Activated CD4-positive, alpha-beta T cell treated with anti-CD3 and anti-CD28 coated beads, Interleukin-2, amount 10 ng/mL, durations not matched to agents 7 days and 5 days (primary cell): Measurements from ENCODE around the gene PRAMEF18. TPM values are rescaled to one million over a fixed set of nuclear protein-coding genes. Genes with fewer than 3 reads are reported as not detected.
A peak's percentile ranks its signal among the peaks of the same experiment; 100 is the strongest.
"Not testable (repeated sequence)": the region's sequence is repeated elsewhere in the genome, so short reads cannot be mapped to it uniquely, and the experiment has no call there.

Experiments
- CTCF ChIA-PET: fragments of 350-600 bp; sonication (Branson Sonifier 250); formaldehyde crosslinking; loops from one replicate; lab custom pipeline; 2021; ENCODE audit warnings: antibody characterized with exemption; lab: Charles Lee
- POLR2A ChIA-PET: fragments of 350-600 bp; sonication (Branson Sonifier 250); formaldehyde crosslinking; loops from one replicate; lab custom pipeline; 2021; ENCODE audit warnings: antibody characterized with exemption; lab: Charles Lee
- DNase-seq: peaks from one replicate; pipeline ENCODE4 v3.0.0-alpha.2; 2020
- H3K27ac Mint-ChIP-seq: one replicate; pipeline ENCODE4 v1.8.0; 2021; ENCODE audit warnings: mild to moderate bottlenecking, moderate library complexity, mixed read lengths
- H3K27me3 Mint-ChIP-seq: one replicate; pipeline ENCODE4 v1.8.0; 2021; ENCODE audit warnings: mixed read lengths
- H3K36me3 Mint-ChIP-seq: one replicate; pipeline ENCODE4 v1.8.0; 2021; ENCODE audit warnings: low read depth, mixed read lengths
- H3K4me1 Mint-ChIP-seq: one replicate; pipeline ENCODE4 v1.8.0; 2021; ENCODE audit warnings: mixed read lengths
- H3K4me3 Mint-ChIP-seq: one replicate; pipeline ENCODE4 v1.8.0; 2021; ENCODE audit warnings: mild to moderate bottlenecking, moderate library complexity, mixed read lengths
- H3K9me3 Mint-ChIP-seq: one replicate; pipeline ENCODE4 v1.8.0; 2021; ENCODE audit warnings: mixed read lengths
- total RNA-seq, 2 experiments: library from RNA; stranded (reverse); gene quantifications; one replicate each; pipeline ENCODE4 v1.2.3, GENCODE V29; 2021

The PRAMEF18 gene
- total RNA-seq, 2 experiments from 2014 or later = not detected

DNA sequence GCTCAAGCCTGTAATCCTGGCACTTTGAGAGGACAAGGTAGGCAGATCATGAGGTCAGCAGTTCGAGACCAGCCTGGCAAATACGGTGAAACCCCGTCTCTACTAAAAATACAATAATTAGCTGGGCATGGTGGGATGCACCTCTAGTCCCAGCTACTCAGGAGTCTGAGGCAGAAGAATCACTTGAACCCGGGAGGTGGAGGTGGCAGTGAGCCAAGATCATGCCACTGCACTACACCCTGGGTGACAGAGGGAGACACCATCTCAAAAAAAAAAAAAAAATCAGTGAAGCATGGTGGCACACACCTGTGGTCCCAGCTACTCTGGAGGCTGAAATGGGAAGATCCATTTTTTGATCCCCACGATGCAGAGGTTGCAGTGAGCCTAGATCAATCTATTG lies 4.1 kb upstream of the PRAMEF18 start:
- H3K9me3 Mint-ChIP-seq, H3K36me3 Mint-ChIP-seq, H3K4me1 Mint-ChIP-seq, H3K4me3 Mint-ChIP-seq, DNase-seq, H3K27ac Mint-ChIP-seq, H3K27me3 Mint-ChIP-seq, CTCF ChIA-PET, POLR2A ChIA-PET: not testable (repeated sequence)

DNA sequence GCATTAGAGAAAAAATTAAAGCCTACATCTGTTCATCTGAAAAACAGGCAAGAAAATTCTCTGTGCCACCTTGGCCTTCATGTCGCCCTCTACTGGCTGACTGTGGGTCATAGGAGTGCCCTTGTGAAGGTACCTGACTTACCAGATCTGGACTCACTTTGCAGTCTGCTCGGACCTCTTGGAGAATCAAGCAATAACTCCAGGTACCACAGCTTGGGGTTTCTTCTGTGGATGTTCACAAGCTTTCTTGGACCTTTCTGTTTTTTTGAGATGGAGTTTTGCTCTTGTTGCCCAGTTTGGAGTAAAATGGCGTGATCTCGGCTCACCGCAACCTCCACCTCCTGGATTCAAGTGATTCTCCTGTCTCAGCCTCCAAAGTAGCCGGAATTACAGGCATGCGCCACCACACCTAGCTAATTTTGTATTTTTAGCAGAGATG lies 2.4 kb upstream of the PRAMEF18 start:
- no peaks in the 10 kb centered on the region for H3K27me3 Mint-ChIP-seq
- CTCF ChIA-PET = no interaction called here
- peak; percentile 52 for DNase-seq
- no peaks in the 10 kb centered on the region for H3K36me3 Mint-ChIP-seq
- H3K27ac Mint-ChIP-seq = no peak overlapping the region
- no peaks in the 10 kb centered on the region for H3K9me3 Mint-ChIP-seq
- no peaks in the 10 kb centered on the region for H3K4me1 Mint-ChIP-seq
- POLR2A ChIA-PET = no interaction called here
- no peak overlapping the region for H3K4me3 Mint-ChIP-seq

DNA sequence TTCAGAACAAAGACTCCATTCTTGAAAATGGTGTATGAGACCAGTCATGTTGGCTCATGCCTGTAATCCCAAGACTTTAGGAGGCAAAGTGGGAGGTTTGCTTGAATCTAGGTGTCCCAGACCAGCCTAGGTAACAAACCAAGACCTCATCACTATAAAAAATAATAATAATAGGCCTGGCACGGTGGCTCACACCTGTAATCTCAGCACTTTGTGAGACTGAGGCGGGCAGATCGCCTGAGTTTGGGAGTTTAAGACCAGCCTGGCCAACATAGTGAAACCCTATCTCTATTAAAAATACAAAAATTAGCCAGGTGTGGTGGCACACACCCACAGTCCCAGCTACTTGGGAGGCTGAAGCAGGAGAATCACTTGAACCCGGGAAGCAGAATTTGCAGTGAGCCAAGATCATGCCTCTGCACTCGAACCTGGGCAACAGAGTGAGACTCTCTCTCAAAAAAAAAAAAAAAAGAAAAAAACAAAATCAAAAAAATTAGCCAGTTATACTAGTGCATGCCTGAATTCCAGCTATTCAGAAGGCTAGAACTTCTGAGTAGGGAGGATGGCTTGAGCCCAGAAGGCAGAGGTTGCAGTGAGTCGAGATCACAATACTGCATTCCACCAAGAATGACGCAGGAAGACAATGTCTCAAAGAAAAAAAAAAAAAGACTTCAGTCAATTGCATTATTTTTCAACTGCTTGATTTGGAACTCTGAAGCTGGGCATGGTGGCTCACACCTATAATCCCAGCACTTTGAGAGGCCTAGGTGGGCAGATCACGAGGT lies 1.5 kb upstream of the PRAMEF18 start:
- H3K36me3 Mint-ChIP-seq, H3K4me1 Mint-ChIP-seq, H3K4me3 Mint-ChIP-seq, H3K27me3 Mint-ChIP-seq, H3K9me3 Mint-ChIP-seq, H3K27ac Mint-ChIP-seq, POLR2A ChIA-PET, DNase-seq, CTCF ChIA-PET: not testable (repeated sequence)

DNA sequence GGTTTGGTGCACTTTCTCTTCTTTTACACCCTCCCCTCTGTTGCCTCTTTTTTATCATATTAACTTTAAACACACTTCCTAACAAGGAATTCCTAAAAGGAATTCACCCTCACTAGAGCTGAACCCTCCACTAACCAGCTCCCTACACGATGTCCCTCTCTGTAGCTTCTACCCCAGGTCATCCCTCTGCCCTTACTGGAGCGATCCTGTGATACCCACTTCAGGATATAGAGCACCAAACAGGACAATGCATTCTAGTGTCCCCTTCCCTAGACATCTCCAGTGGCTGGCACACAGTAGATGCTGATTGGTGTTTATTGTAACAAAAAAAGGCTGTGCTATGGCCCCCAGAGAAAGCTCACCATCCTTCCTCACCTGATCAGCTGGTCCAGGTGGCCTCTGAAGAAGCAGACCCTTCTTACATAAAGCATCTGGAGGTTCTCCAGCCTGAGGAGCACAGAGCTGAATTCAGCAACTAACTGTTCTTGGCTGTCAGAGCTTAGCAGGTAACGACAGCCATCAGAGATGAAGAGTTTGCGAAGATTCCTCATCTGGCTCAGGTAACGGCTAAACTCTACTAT lies 1.4 kb downstream of the PRAMEF18 start:
- no peaks in the 10 kb centered on the region for H3K4me1 Mint-ChIP-seq
- no peak for DNase-seq
- POLR2A ChIA-PET = no interaction called here

DNA sequence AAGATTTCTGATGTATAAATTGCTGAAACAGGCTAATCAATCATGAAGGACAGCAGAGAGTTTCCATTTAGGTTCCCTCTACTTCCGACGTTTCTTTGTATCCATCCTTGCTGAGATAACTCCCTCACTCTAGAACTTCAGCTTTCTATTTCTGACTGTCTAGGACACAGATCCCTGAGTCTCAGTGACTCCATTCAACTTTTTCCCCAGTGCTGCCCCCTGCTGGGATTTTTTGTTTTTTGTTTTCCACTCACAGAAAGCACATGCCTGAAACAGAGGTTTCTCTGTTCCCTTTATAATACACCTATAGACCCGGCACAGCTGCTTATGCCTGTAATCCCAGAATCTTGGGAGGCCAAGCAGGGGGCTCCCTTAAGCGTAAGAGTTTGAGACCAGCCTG lies 3.2 kb downstream of the PRAMEF18 start:
- DNase-seq, H3K27me3 Mint-ChIP-seq, H3K9me3 Mint-ChIP-seq, POLR2A ChIA-PET, CTCF ChIA-PET, H3K4me3 Mint-ChIP-seq, H3K27ac Mint-ChIP-seq, H3K4me1 Mint-ChIP-seq, H3K36me3 Mint-ChIP-seq: not testable (repeated sequence)

More for the DNA sequence above, 1.4 kb downstream of the PRAMEF18 start:
- no peaks in the 10 kb centered on the region for H3K36me3 Mint-ChIP-seq
- no peak overlapping the region for H3K4me3 Mint-ChIP-seq
- H3K9me3 Mint-ChIP-seq = no peaks in the 10 kb centered on the region
- H3K27ac Mint-ChIP-seq = no peak overlapping the region
- no peaks in the 10 kb centered on the region for H3K27me3 Mint-ChIP-seq
- CTCF ChIA-PET = no interaction called here

DNA sequence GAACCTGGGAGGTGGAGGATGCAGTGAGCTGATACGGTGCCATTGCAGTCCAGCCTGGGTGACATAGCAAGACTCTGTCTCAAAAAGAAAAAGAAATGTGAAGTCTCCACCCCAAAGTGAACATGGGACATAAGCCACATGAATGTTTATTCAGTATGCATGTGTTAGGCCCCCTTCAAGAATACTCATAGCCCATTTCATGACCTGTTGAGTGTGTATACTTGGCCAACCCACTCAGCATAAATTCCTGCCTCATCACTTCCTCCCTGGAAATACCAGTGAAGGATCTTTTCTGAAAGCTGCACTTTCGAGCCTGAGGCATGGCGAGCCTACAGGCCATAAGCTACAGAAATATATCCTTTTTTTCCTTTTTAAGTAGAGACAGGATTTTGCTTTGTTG lies 6.8 kb downstream of the PRAMEF18 start:
- H3K9me3 Mint-ChIP-seq, H3K4me3 Mint-ChIP-seq, H3K36me3 Mint-ChIP-seq, H3K27ac Mint-ChIP-seq, DNase-seq, H3K4me1 Mint-ChIP-seq, H3K27me3 Mint-ChIP-seq, POLR2A ChIA-PET, CTCF ChIA-PET: not testable (repeated sequence)

DNA sequence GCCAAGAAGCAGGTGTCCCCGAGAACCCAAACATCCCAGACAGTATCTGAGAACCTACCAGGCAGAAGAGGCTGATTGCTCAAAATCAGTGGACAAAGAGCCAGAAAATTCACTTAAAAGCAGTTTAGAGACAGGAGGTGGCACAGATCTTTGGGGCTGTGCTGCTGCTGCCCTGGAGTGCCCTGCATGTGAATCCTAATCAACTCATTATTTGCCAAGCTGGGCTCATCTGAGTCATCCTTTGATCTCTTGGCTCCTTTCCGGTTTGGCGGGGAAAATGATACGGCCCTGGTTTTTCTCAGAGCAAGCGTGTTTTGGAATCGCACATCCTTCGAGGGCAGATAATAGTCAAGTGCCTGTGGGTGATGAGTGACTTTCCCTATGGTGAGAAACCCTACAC lies 9.3 kb downstream of the PRAMEF18 start:
- CTCF ChIA-PET, H3K27me3 Mint-ChIP-seq: not testable (repeated sequence)

DNA sequence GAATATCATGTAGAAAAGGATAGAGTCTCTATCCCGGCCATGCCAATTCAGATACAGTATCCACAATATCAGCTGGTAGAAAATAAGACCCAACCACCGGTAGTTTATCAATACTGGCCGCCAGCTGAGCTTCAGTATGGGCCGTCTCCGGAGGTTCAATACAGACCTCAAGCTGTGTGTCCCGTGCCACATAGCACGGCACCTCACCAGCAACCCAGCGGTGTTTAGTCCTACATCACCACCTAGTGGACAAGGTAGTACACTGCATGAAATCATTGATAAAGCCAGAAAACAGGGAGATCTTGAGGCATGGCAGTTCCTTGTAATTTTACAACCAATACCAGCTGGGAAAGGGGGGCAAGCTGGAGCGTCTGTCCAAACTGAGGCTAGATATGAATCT lies 17.2 kb downstream of the PRAMEF18 start:
- DNase-seq, POLR2A ChIA-PET, H3K9me3 Mint-ChIP-seq, H3K36me3 Mint-ChIP-seq, H3K27ac Mint-ChIP-seq, H3K4me3 Mint-ChIP-seq, H3K27me3 Mint-ChIP-seq, CTCF ChIA-PET, H3K4me1 Mint-ChIP-seq: not testable (repeated sequence)

More for the DNA sequence above, 9.3 kb downstream of the PRAMEF18 start:
- POLR2A ChIA-PET, H3K4me1 Mint-ChIP-seq, H3K9me3 Mint-ChIP-seq, H3K36me3 Mint-ChIP-seq, H3K4me3 Mint-ChIP-seq, DNase-seq, H3K27ac Mint-ChIP-seq: not testable (repeated sequence)

DNA sequence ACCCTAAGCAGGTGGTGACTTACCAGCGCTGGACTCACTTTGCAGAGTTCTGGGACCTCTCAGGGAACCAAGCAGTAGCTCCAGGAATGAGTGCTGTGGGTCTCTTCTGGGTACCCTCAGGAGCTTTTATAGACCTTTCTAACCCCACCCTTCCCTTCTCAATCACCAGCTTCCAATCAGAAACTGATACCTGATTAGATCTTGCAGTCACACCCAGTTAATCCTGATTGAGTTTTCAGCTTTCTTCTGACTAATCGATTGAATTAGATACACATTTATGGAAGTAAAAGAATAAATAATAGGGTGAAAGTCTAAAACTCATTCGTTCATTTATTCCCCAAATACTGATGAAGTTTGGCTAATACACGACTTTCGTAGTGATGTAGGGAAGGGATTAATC lies 24.6 kb downstream of the PRAMEF18 start, which contains the start of gene PRAMEF13:
Gene PRAMEF13 (minus strand): TSS at position 101 of the 400 bp plus-strand sequence. CDS start 1,820 bp downstream, outside the sequence.
- H3K9me3 Mint-ChIP-seq, H3K27ac Mint-ChIP-seq, CTCF ChIA-PET, H3K4me1 Mint-ChIP-seq, H3K4me3 Mint-ChIP-seq, POLR2A ChIA-PET, H3K36me3 Mint-ChIP-seq, H3K27me3 Mint-ChIP-seq, DNase-seq: not testable (repeated sequence)

Other genes with a start within 250 kb of the PRAMEF18 start
- not detected for gene PRAMEF27, start 169.6 kb downstream of the PRAMEF18 start, total RNA-seq
- gene HNRNPCL3, start 165.4 kb downstream of the PRAMEF18 start, total RNA-seq = not detected
- gene PRAMEF25, start 155.4 kb downstream of the PRAMEF18 start, total RNA-seq = not detected
- not detected for gene HNRNPCL2, start 109.3 kb downstream of the PRAMEF18 start, total RNA-seq
- gene PRAMEF26, start 70.1 kb downstream of the PRAMEF18 start, total RNA-seq = not detected
- not detected for gene HNRNPCL4, start 60.5 kb downstream of the PRAMEF18 start, total RNA-seq
- gene PRAMEF9, start 54.3 kb downstream of the PRAMEF18 start, total RNA-seq = not detected
- not detected for gene PRAMEF13, start 24.7 kb downstream of the PRAMEF18 start, total RNA-seq
- gene PRAMEF5, start 28.0 kb upstream of the PRAMEF18 start, total RNA-seq = not detected
- gene PRAMEF8, start 59.0 kb upstream of the PRAMEF18 start, total RNA-seq = not detected
- gene PRAMEF33, start 77.4 kb upstream of the PRAMEF18 start, total RNA-seq = not detected
- gene PRAMEF15, start 89.4 kb upstream of the PRAMEF18 start, total RNA-seq = not detected
- not detected for gene PRAMEF14, start 121.0 kb upstream of the PRAMEF18 start, total RNA-seq
- not detected for gene PRAMEF19, start 145.8 kb upstream of the PRAMEF18 start, total RNA-seq
- not detected for gene PRAMEF17, start 163.5 kb upstream of the PRAMEF18 start, total RNA-seq
- not detected for gene PRAMEF20, start 184.3 kb upstream of the PRAMEF18 start, total RNA-seq